K562 (cell line): ENCODE results near the gene ZKSCAN4. TPM values are rescaled to one million over a fixed set of nuclear protein-coding genes. Genes with fewer than 3 reads are reported as not detected.
A peak's percentile ranks its signal among the peaks of the same experiment; 100 is the strongest.

Source experiments
- ATAC-seq: fragments of 200-7000 bp; cut with Tn5 transposase; 3 replicates; pipeline ENCODE4 v1.9.1; 2020; ENCODE audit warnings: moderate library complexity
- BruUV-seq: library from RNA; stranded (reverse); fragments of 400-500 nt; replicated peaks from 2 replicates; lab custom pipeline; 2021; lab: Mats Ljungman, UMichigan
- CTCF ChIA-PET: fragments of 300-600 bp; formaldehyde crosslinking; extraction: SDS; loops from one replicate; lab custom pipeline; 2021; ENCODE audit warnings: low intra/inter-chr PET ratio; lab: Yijun Ruan, JAX
- POLR2A ChIA-PET: fragments of 300-600, 350-650 bp; sonication (Branson Sonifier 250); formaldehyde crosslinking; extraction: SDS; loops from one replicate; lab custom pipeline; 2021; ENCODE audit warnings: antibody characterized with exemption, inconsistent platforms; lab: Yijun Ruan, JAX
- DNase-seq, 4 experiments: peaks; one replicate each; pipeline versions ENCODE4 v3.0.0 to v3.0.0-alpha.2; 2011 to 2018; ENCODE audit warnings: low spot score in 3 of 4, mixed read lengths in 3 of 4; ENCODE audit errors: extremely low read depth in 1 of 4
- FAIRE-seq: peaks from 2 replicates; lab custom pipeline; 2011; peaks lifted over from hg19 to GRCh38; lab: Jason Lieb, UNC
- H2AFZ ChIP-seq: 2 replicates; pipeline ENCODE4 v1.6.0; 2011; ENCODE audit warnings: low read depth, low read length, control low read depth, inconsistent platforms
- H3K27ac ChIP-seq: fragments of 200-600 bp; 3 replicates; pipeline ENCODE4 v1.8.0; 2011; ENCODE audit warnings: low read depth, mild to moderate bottlenecking, control low read depth, inconsistent platforms, low read length, moderate library complexity, mixed read lengths; ENCODE audit errors: extremely low read depth
- H3K27me3 ChIP-seq, 2 experiments: fragments of 300-600 bp in 1 of 2; 2 replicates in 1 of 2; 3 replicates in 1 of 2; pipeline versions ENCODE4 v1.6.0 to v1.8.0; 2011; ENCODE audit warnings: inconsistent platforms in 2 of 2, low read length in 2 of 2, mild to moderate bottlenecking in 1 of 2, mixed read lengths in 1 of 2, moderate library complexity in 1 of 2; ENCODE audit not compliant: control insufficient read depth in 2 of 2, insufficient read depth in 2 of 2
- H3K36me3 ChIP-seq: fragments of 300-600 bp; 3 replicates; pipeline ENCODE4 v1.8.0; 2011; ENCODE audit warnings: mild to moderate bottlenecking, low read length, inconsistent platforms; ENCODE audit not compliant: control insufficient read depth, insufficient read depth
- H3K4me1 ChIP-seq, 2 experiments: fragments of 200-600 bp in 1 of 2; replicated peaks in 1 of 2; 2 replicates in 1 of 2; 3 replicates in 1 of 2; pipeline versions ENCODE4 v1.5.1 to v1.8.0; 2011; ENCODE audit warnings: inconsistent platforms in 2 of 2, low read length in 2 of 2, mild to moderate bottlenecking in 1 of 2, mixed read lengths in 1 of 2, moderate library complexity in 1 of 2; ENCODE audit not compliant: control insufficient read depth in 2 of 2, insufficient read depth in 2 of 2
- H3K4me2 ChIP-seq: 2 replicates; pipeline ENCODE4 v1.6.1; 2011; ENCODE audit warnings: low read length, control low read depth, inconsistent platforms, mixed read lengths; ENCODE audit not compliant: insufficient read depth
- H3K4me3 ChIP-seq: fragments of 200-600 bp; sonication (generic), shearing (Covaris generic); 2 replicates; pipeline ENCODE4 v1.5.1; 2016; ENCODE audit warnings: control low read depth, inconsistent platforms
- H3K79me2 ChIP-seq: fragments of 200-600 bp; 3 replicates; pipeline ENCODE4 v1.8.0; 2011; ENCODE audit warnings: low read length, inconsistent platforms; ENCODE audit not compliant: control insufficient read depth, insufficient read depth
- H3K9ac ChIP-seq, 2 experiments: 2 replicates each; pipeline versions ENCODE4 v1.6.0 to v1.6.1; 2011; ENCODE audit warnings: low read depth in 2 of 2, low read length in 2 of 2, control low read depth in 1 of 2, inconsistent platforms in 1 of 2, mild to moderate bottlenecking in 1 of 2, mixed read lengths in 1 of 2; ENCODE audit not compliant: insufficient read depth in 1 of 2
- H3K9me1 ChIP-seq: one replicate; pipeline ENCODE4 v1.6.0; 2011; ENCODE audit warnings: inconsistent platforms, mild to moderate bottlenecking, low read length, moderate library complexity; ENCODE audit not compliant: control insufficient read depth, insufficient read depth
- H3K9me3 ChIP-seq: replicated peaks from 2 replicates; pipeline ENCODE4 v1.5.1; 2011; ENCODE audit warnings: low read depth, low read length, inconsistent platforms; ENCODE audit not compliant: control insufficient read depth, insufficient read depth
- H4K20me1 ChIP-seq: replicated peaks from 2 replicates; pipeline ENCODE4 v1.6.1; 2011; ENCODE audit warnings: low read length, inconsistent platforms, mixed read lengths; ENCODE audit not compliant: control insufficient read depth, insufficient read depth
- ARID3B ChIP-seq: fragments of 250-450 bp; sonication (Bioruptor Pico); IDR thresholded peaks from 2 replicates; pipeline ENCODE4 v1.4.0; 2020; ENCODE audit warnings: borderline replicate concordance
- BRF1 ChIP-seq: IDR thresholded peaks from 3 replicates; pipeline ENCODE4 v1.6.1; 2011; ENCODE audit warnings: borderline replicate concordance, mild to moderate bottlenecking; ENCODE audit not compliant: insufficient read length; ENCODE audit errors: extremely low read depth
- CEBPB ChIP-seq: fragments of 450-650 bp; IDR thresholded peaks from 2 replicates; pipeline ENCODE4 v1.6.1; 2016; ENCODE audit warnings: missing genetic modification characterization, missing compliant biosample characterization
- CEBPG ChIP-seq, 3 experiments: fragments of 200-800 bp in 1 of 3; sonication (Bioruptor generic) in 1 of 3; sonication (generic) in 1 of 3; formaldehyde crosslinking in 1 of 3; IDR thresholded peaks in 2 of 3; conservative IDR thresholded peaks in 1 of 3; 2 replicates each; pipeline versions ENCODE4 v1.6.1 to v1.8.0; 2016 to 2022; ENCODE audit warnings: missing compliant biosample characterization in 2 of 3, missing genetic modification characterization in 2 of 3, mild to moderate bottlenecking in 1 of 3, missing genetic modification reagents in 1 of 3
- COPS2 ChIP-seq: fragments of 450-650 bp; conservative IDR thresholded peaks from 2 replicates; pipeline ENCODE4 v1.6.1; 2016; ENCODE audit warnings: mild to moderate bottlenecking, moderate library complexity
- FOXA3 ChIP-seq, 2 experiments: fragments of 450-650 bp in 1 of 2; sonication (generic) in 1 of 2; formaldehyde crosslinking; IDR thresholded peaks in 1 of 2; conservative IDR thresholded peaks in 1 of 2; 2 replicates each; pipeline versions ENCODE4 v1.4.0 to v1.8.0; 2020 to 2022; ENCODE audit warnings: mild to moderate bottlenecking in 2 of 2, missing genetic modification reagents in 1 of 2
- FOXK1 ChIP-seq: sonication (generic); formaldehyde crosslinking; IDR thresholded peaks from 2 replicates; pipeline ENCODE4 v1.8.0; 2022; ENCODE audit warnings: missing genetic modification reagents, mild to moderate bottlenecking, borderline replicate concordance
- HEY1 ChIP-seq: fragments of 250-450 bp; sonication (Bioruptor Pico); IDR thresholded peaks from 2 replicates; pipeline ENCODE4 v1.5.0; 2020; ENCODE audit warnings: mild to moderate bottlenecking, moderate library complexity, borderline replicate concordance
- HOXB6 ChIP-seq: fragments of 250-450 bp; sonication (Bioruptor Pico); IDR thresholded peaks from 2 replicates; pipeline ENCODE4 v1.5.1; 2022; ENCODE audit warnings: mild to moderate bottlenecking, borderline replicate concordance
- MITF ChIP-seq: IDR thresholded peaks from 2 replicates; pipeline ENCODE4 v1.6.1; 2014; ENCODE audit warnings: antibody characterized with exemption
- NELFE ChIP-seq: IDR thresholded peaks from 2 replicates; pipeline ENCODE4 v1.6.1; 2011; ENCODE audit warnings: mild to moderate bottlenecking; ENCODE audit not compliant: insufficient read depth, insufficient read length
- NUFIP1 ChIP-seq: fragments of 450-650 bp; IDR thresholded peaks from 2 replicates; pipeline ENCODE4 v1.6.1; 2018; ENCODE audit not compliant: partially characterized antibody
- RB1 ChIP-seq: fragments of 450-650 bp; IDR thresholded peaks from 2 replicates; pipeline ENCODE4 v1.6.1; 2017; ENCODE audit warnings: low read depth, mild to moderate bottlenecking
- SMARCB1 ChIP-seq: IDR thresholded peaks from 2 replicates; pipeline ENCODE4 v1.6.1; 2011; ENCODE audit warnings: improper control_type of control experiment, low read depth; ENCODE audit not compliant: insufficient read length
- ZC3H8 ChIP-seq: fragments of 450-650 bp; IDR thresholded peaks from 2 replicates; pipeline ENCODE4 v1.6.1; 2017
- ZNF165 ChIP-seq: fragments of 250-450 bp; sonication (Bioruptor Pico); IDR thresholded peaks from 2 replicates; pipeline ENCODE4 v1.4.0; 2020; ENCODE audit warnings: borderline replicate concordance
- ZNF384 ChIP-seq: IDR thresholded peaks from 2 replicates; pipeline ENCODE4 v1.6.1; 2012; ENCODE audit warnings: low read depth, low read length, improper control_type of control experiment
- ZNF785 ChIP-seq: fragments of 250-450 bp; sonication (Bioruptor Pico); IDR thresholded peaks from 2 replicates; pipeline ENCODE4 v1.4.0; 2020; ENCODE audit warnings: mild to moderate bottlenecking
- WGBS: fragments of 100-300 bp; shearing (Covaris generic); methylation state at CpG from one replicate; pipeline ENCODE4 v1.1.6; 2016; ENCODE audit warnings: low coverage, mixed read lengths; ENCODE audit not compliant: insufficient coverage; ENCODE audit errors: missing lambda C conversion rate; 5-methylcytosine and 5-hydroxymethylcytosine counted together
- in situ Hi-C: fragments of 300-500 bp; cut with MboI; formaldehyde crosslinking; loops from 4 replicates; pipeline ENCODE4 v1.15.0; 2018; ENCODE audit warnings: inconsistent platforms, mixed read lengths
- intact Hi-C: fragments of 100-400 bp; cut with micrococcal nuclease; formaldehyde crosslinking; loops from 2 replicates; pipeline ENCODE4 v1.14.2; 2022
- polyA plus RNA-seq, 8 experiments: library from polyadenylated mRNA; depleted of rRNA in 4 of 8; stranded (reverse) in 5 of 8; unstranded in 3 of 8; fragments of >200 nt; fragmentation: Nextera tagmentation in 2 of 8; fragmentation: Illumina TruSeq in 1 of 8; extraction: Ambion mirVana in 2 of 8; extraction: Trizol in 1 of 8; gene quantifications; 2 replicates each; pipeline versions ENCODE4 v1.2.1 to v1.2.3, GENCODE V29; 2011 to 2014; ENCODE audit warnings: inconsistent platforms in 1 of 8, missing spikeins in 1 of 8
- total RNA-seq, 7 experiments: library from RNA; depleted of rRNA in 6 of 7; stranded (reverse); fragments of >200 nt in 6 of 7; fragmentation: Illumina TruSeq in 2 of 7; extraction: Trizol in 2 of 7; gene quantifications; 2 replicates each; pipeline versions ENCODE4 v1.2.1 to v1.2.3, GENCODE V29; 2011 to 2021; ENCODE audit warnings: low replicate concordance in 1 of 7
- TF ChIP-seq, protein P1 (sequence below), 2 experiments: fragments of 450-650 bp in 1 of 2; sonication (generic) in 1 of 2; formaldehyde crosslinking in 1 of 2; IDR thresholded peaks in 1 of 2; conservative IDR thresholded peaks in 1 of 2; 2 replicates each; pipeline versions ENCODE4 v1.6.1 to v1.8.1; 2016 to 2023; ENCODE audit warnings: mild to moderate bottlenecking in 2 of 2, moderate library complexity in 2 of 2, inconsistent platforms in 1 of 2, missing genetic modification reagents in 1 of 2

Gene ZKSCAN4
- total and polyA plus RNA-seq, 9 of the 15 experiments (the other 6 are each of a cell fraction or from before 2014, with no cell fraction given), result 1.2 to 5.3 (median 4.7) TPM

DNA sequence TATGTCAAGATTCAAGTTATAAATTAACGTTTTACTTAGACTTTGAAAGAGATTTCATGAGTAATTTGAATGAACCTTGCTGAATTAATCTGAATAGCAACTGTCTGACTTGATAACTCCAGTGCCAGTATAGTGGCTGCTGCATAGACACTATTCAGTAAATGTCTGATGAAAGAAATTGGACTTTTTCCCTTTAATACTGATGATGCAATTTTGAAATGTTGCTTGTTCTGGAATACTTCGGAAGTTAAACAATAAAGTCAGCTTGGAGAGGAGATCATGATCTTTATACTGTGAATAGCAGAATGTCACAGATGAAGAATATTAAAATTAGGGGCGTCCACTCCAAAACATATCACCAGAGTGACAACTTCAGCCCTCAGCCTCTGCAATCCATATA lies 25.7 kb upstream of the ZKSCAN4 start:
- Histone ChIP-seq H2AFZ (no peak overlapping the region), H3K4me1 (peaks cover 4 to 7% of the 10 kb centered on the region in 2 experiments; a peak in 1 of 5 replicates), H3K4me3 (no peak overlapping the region), H3K36me3 (peaks cover 44% of the 10 kb centered on the region), H3K27ac (no peak overlapping the region), H3K9me1 (no peaks in the 10 kb centered on the region), H3K4me2 (no peak overlapping the region), H3K9me3 (peaks cover 2% of the 10 kb centered on the region; the same call in 1 of the 2 replicates), H3K27me3 (no peaks in the 10 kb centered on the region), H3K79me2 (peaks cover 12% of the 10 kb centered on the region), H4K20me1 (no peaks in the 10 kb centered on the region), H3K9ac (no peak overlapping the region)
- DNase-seq (no peak), ATAC-seq (no peak), FAIRE-seq (no peak)
- ChIA-PET CTCF (no interaction called here), POLR2A (interaction anchor here (0.9 to 5.4 kb wide), 4 partner anchors 9 to 78 kb away, joined by 3 to 61 read pairs (median 4); partner anchors contain the start of gene ZSCAN26)
- in situ Hi-C loops, result no loop called here
- BruUV-seq, result no TSS peak
- WGBS, result 28% methylated on average over 3 of the region's 3 CpGs
- intact Hi-C loops, result no loop called here
- TF ChIP-seq HOXB6 (no peak), BRF1 (no peak), SMARCB1 (no peak), ARID3B (CRISPR knock-in tag) (no peak), ZNF165 (CRISPR knock-in tag) (no peak), MITF (no peak), RB1 (no peak), NELFE (no peak), FOXK1 (CRISPR knock-in tag) (no peak), CEBPB (tag) (0 out of 2 replicates have a peak, but pooled peaks have one; percentile 38), FOXA3 (CRISPR knock-in tag; conservative IDR thresholded peaks at IDR 0.05 in 1 of 2, IDR thresholded peaks at IDR 0.05 in 1 of 2) (no peak), ZNF785 (no peak), CEBPG (CRISPR knock-in tag; IDR thresholded peaks at IDR 0.05) (no peak), CEBPG (tag; conservative IDR thresholded peaks at IDR 0.05 in 1 of 2, IDR thresholded peaks at IDR 0.05 in 1 of 2) (peak; percentile 65 to 78; a peak in 3 of 4 replicates), ZC3H8 (no peak), NUFIP1 (no peak), COPS2 (no peak), ZNF384 (no peak), HEY1 (CRISPR knock-in tag) (no peak)
- TF ChIP-seq, protein P1, sequence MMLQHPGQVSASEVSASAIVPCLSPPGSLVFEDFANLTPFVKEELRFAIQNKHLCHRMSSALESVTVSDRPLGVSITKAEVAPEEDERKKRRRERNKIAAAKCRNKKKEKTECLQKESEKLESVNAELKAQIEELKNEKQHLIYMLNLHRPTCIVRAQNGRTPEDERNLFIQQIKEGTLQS (IDR thresholded peaks at IDR 0.05), result peak; percentile 84
- TF ChIP-seq, protein P1 (CRISPR knock-in tag; conservative IDR thresholded peaks at IDR 0.05), result no peak
